ENCODE data around the gene RELN. TPM values are rescaled to one million over a fixed set of nuclear protein-coding genes. Genes with fewer than 3 reads are reported as not detected.

The RELN gene
- total RNA-seq, 6 donors from 2014 or later = 1.1 to 3.6 (median 2.6) TPM; not detected in 1

GRCh38 chr7:103541026-103541425, 448.4 kb downstream of the RELN start:
- no peak overlapping the region for H3K4me3 ChIP-seq
- no peaks in the 10 kb centered on the region for H3K27me3 ChIP-seq
- DNase-seq (peak in 1 of 2 donors; percentile 43), ATAC-seq (ENCODE audit: low FRiP score in 2 of 2) (peak in 1 of 2 donors; percentile 40)
- H3K4me1 ChIP-seq = no peaks in the 10 kb centered on the region
- no peaks in the 10 kb centered on the region for H3K9me3 ChIP-seq
- no peak overlapping the region for H3K27ac ChIP-seq
- no peak for TF ChIP-seq POLR2A (IDR thresholded peaks at IDR 0.05)
- TF ChIP-seq, protein P1, sequence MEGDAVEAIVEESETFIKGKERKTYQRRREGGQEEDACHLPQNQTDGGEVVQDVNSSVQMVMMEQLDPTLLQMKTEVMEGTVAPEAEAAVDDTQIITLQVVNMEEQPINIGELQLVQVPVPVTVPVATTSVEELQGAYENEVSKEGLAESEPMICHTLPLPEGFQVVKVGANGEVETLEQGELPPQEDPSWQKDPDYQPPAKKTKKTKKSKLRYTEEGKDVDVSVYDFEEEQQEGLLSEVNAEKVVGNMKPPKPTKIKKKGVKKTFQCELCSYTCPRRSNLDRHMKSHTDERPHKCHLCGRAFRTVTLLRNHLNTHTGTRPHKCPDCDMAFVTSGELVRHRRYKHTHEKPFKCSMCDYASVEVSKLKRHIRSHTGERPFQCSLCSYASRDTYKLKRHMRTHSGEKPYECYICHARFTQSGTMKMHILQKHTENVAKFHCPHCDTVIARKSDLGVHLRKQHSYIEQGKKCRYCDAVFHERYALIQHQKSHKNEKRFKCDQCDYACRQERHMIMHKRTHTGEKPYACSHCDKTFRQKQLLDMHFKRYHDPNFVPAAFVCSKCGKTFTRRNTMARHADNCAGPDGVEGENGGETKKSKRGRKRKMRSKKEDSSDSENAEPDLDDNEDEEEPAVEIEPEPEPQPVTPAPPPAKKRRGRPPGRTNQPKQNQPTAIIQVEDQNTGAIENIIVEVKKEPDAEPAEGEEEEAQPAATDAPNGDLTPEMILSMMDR (IDR thresholded peaks at IDR 0.05) = no peak
- TF ChIP-seq EP300 (IDR thresholded peaks at IDR 0.05) = no peak
- TF ChIP-seq POLR2AphosphoS5 (IDR thresholded peaks at IDR 0.05) = no peak
- 73 to 82% methylated on average over 4 of the region's 4 CpGs for WGBS, 2 donors
- H3K36me3 ChIP-seq = no peaks in the 10 kb centered on the region

GRCh38 chr7:103540338-103540737, 449.1 kb downstream of the RELN start:
- ATAC-seq (ENCODE audit: low FRiP score in 2 of 2) = no peak
- WGBS, 2 donors = 73 to 81% methylated on average over 7 of the region's 7 CpGs
- Histone ChIP-seq H3K36me3 (no peaks in the 10 kb centered on the region), H3K27ac (no peak overlapping the region), H3K4me1 (no peaks in the 10 kb centered on the region), H3K27me3 (no peaks in the 10 kb centered on the region), H3K4me3 (no peak overlapping the region), H3K9me3 (no peaks in the 10 kb centered on the region)
- DNase-seq = no peak
- TF ChIP-seq, protein P1 (IDR thresholded peaks at IDR 0.05) = no peak
- TF ChIP-seq POLR2A (IDR thresholded peaks at IDR 0.05) (no peak), POLR2AphosphoS5 (IDR thresholded peaks at IDR 0.05) (no peak), EP300 (IDR thresholded peaks at IDR 0.05) (no peak)

GRCh38 chr7:103539875-103540274, 449.6 kb downstream of the RELN start:
- no peak for TF ChIP-seq POLR2AphosphoS5 (IDR thresholded peaks at IDR 0.05)
- no peak for TF ChIP-seq POLR2A (IDR thresholded peaks at IDR 0.05)
- TF ChIP-seq, protein P1 (IDR thresholded peaks at IDR 0.05) = no peak
- no peak for TF ChIP-seq EP300 (IDR thresholded peaks at IDR 0.05)
- Histone ChIP-seq H3K4me3 (no peak overlapping the region), H3K27ac (no peak overlapping the region), H3K36me3 (no peaks in the 10 kb centered on the region), H3K27me3 (no peaks in the 10 kb centered on the region), H3K4me1 (no peaks in the 10 kb centered on the region), H3K9me3 (no peaks in the 10 kb centered on the region)
- no peak for DNase-seq
- ATAC-seq (ENCODE audit: low FRiP score in 2 of 2) = no peak
- WGBS, 2 donors = 89 to 90% methylated on average over 8 of the region's 8 CpGs

DNA sequence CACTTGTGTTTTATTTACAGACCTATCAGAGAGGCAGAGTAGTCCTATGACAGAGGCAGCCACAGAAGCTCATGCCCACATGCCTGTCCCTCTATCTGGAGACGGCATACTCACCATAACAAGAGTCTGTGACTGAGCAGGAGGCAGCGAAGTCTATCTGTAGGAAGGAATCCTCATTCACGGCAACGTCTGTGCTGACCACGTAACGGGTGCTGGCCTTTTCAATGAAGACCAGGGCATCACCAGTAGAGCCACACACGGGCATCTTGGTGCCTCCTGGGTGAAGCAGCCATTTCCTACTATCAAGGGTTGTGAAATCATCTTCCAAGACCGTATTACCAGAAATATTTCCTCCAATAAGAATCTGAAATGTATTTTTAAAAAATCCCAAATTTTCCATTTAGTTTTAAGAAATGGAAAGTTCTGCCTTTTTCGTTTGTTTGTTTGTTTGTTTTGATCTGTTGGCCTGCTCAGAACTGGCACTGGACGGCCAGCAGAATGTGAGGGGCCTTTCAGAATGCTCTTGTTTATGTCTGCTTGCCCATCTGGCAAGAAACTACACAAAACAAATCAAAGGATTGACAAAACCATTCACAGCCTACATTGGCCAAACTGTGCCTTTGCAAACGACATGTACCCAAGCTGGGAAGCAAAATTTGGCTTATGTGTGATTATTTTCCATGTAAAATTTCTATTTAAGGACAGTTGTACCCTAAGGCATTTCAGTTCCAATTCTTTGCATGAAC, 450.3 kb downstream of the RELN start:
- 62 to 66% methylated on average over 11 of the region's 11 CpGs for WGBS, 2 donors
- Histone ChIP-seq H3K4me3 (no peak overlapping the region), H3K4me1 (no peaks in the 10 kb centered on the region), H3K9me3 (no peaks in the 10 kb centered on the region), H3K36me3 (no peaks in the 10 kb centered on the region), H3K27me3 (no peaks in the 10 kb centered on the region), H3K27ac (no peak overlapping the region)
- TF ChIP-seq EP300 (IDR thresholded peaks at IDR 0.05) (no peak), POLR2AphosphoS5 (IDR thresholded peaks at IDR 0.05) (no peak), POLR2A (IDR thresholded peaks at IDR 0.05) (no peak)
- TF ChIP-seq, protein P1 (IDR thresholded peaks at IDR 0.05) = no peak
- ATAC-seq (ENCODE audit: low FRiP score in 2 of 2) (no peak), DNase-seq (no peak)

GRCh38 chr7:103533761-103534160, 455.7 kb downstream of the RELN start:
- no peaks in the 10 kb centered on the region for H3K4me1 ChIP-seq
- H3K27me3 ChIP-seq = no peaks in the 10 kb centered on the region
- TF ChIP-seq POLR2AphosphoS5 (IDR thresholded peaks at IDR 0.05) = no peak
- no peak for TF ChIP-seq EP300 (IDR thresholded peaks at IDR 0.05)
- TF ChIP-seq POLR2A (IDR thresholded peaks at IDR 0.05) = no peak
- TF ChIP-seq, protein P1 (IDR thresholded peaks at IDR 0.05) = no peak
- H3K4me3 ChIP-seq = no peak overlapping the region
- H3K9me3 ChIP-seq = no peaks in the 10 kb centered on the region
- ATAC-seq (ENCODE audit: low FRiP score in 2 of 2) (no peak), DNase-seq (no peak)
- 77 to 85% methylated on average over 4 of the region's 4 CpGs for WGBS, 2 donors
- no peaks in the 10 kb centered on the region for H3K36me3 ChIP-seq
- H3K27ac ChIP-seq = no peak overlapping the region
